IMR-90 (cell line): ENCODE results near the gene IRS4.

Experiments used
- BHLHE40 ChIP-seq: fragments of 150-350 bp; IDR thresholded peaks from 2 replicates; pipeline ENCODE4 v1.6.1; 2016; ENCODE audit warnings: mild to moderate bottlenecking, low read depth, low read length
- CHD1 ChIP-seq: IDR thresholded peaks from 2 replicates; pipeline ENCODE4 v1.6.1; 2012; ENCODE audit warnings: low read depth, low read length, improper control_type of control experiment
- CTCF ChIP-seq: conservative IDR thresholded peaks from 2 replicates; pipeline ENCODE4 v1.5.1; 2012; ENCODE audit warnings: mild to moderate bottlenecking, low read depth, low read length, improper control_type of control experiment
- MAZ ChIP-seq: IDR thresholded peaks from 2 replicates; pipeline ENCODE4 v1.6.1; 2012; ENCODE audit warnings: low read depth, mild to moderate bottlenecking, low read length, improper control_type of control experiment, moderate library complexity, borderline replicate concordance
- MXI1 ChIP-seq: IDR thresholded peaks from 2 replicates; pipeline ENCODE4 v1.6.1; 2012; ENCODE audit warnings: low read depth, mild to moderate bottlenecking, low read length, moderate library complexity, borderline replicate concordance
- NFE2L2 ChIP-seq: fragments of 150-350 bp; IDR thresholded peaks from 2 replicates; pipeline ENCODE4 v1.6.1; 2016; ENCODE audit warnings: low read depth, mild to moderate bottlenecking, low read length
- POLR2A ChIP-seq: IDR thresholded peaks from 2 replicates; pipeline ENCODE4 v1.6.1; 2012; ENCODE audit warnings: mild to moderate bottlenecking, low read depth, low read length
- RAD21 ChIP-seq: IDR thresholded peaks from 2 replicates; pipeline ENCODE4 v1.6.1; 2012; ENCODE audit warnings: low read length, improper control_type of control experiment
- RCOR1 ChIP-seq: IDR thresholded peaks from 2 replicates; pipeline ENCODE4 v1.6.1; 2012; ENCODE audit warnings: mild to moderate bottlenecking, low read length, improper control_type of control experiment; ENCODE audit not compliant: insufficient replicate concordance
- SMC3 ChIP-seq: fragments of 150-350 bp; IDR thresholded peaks from 2 replicates; pipeline ENCODE4 v1.6.1; 2016; ENCODE audit warnings: low read depth, mild to moderate bottlenecking, antibody characterized with exemption, low read length, moderate library complexity
- USF2 ChIP-seq: fragments of 150-350 bp; IDR thresholded peaks from 2 replicates; pipeline ENCODE4 v1.6.1; 2017; ENCODE audit warnings: mild to moderate bottlenecking, antibody characterized with exemption, low read length, low read depth

GRCh38 chrX:108735091-108735678, 1.2 kb downstream of the IRS4 start:
- TF ChIP-seq CTCF = no peak
- no peak for TF ChIP-seq RAD21
- no peak for TF ChIP-seq POLR2A
- TF ChIP-seq CHD1 = no peak
- no peak for TF ChIP-seq MXI1
- TF ChIP-seq RCOR1 = no peak
- TF ChIP-seq NFE2L2 = no peak
- no peak for TF ChIP-seq USF2
- no peak for TF ChIP-seq BHLHE40
- no peak for TF ChIP-seq SMC3
- TF ChIP-seq MAZ = no peak
